GM21390 (cell line): ENCODE measurements around the gene CDRT4.

Experiments
- ATAC-seq: cut with Tn5 transposase; IDR thresholded peaks from one replicate; pipeline ENCODE4 v1.9.1; 2021; ENCODE audit not compliant: unreplicated experiment

Gene CDRT4

DNA sequence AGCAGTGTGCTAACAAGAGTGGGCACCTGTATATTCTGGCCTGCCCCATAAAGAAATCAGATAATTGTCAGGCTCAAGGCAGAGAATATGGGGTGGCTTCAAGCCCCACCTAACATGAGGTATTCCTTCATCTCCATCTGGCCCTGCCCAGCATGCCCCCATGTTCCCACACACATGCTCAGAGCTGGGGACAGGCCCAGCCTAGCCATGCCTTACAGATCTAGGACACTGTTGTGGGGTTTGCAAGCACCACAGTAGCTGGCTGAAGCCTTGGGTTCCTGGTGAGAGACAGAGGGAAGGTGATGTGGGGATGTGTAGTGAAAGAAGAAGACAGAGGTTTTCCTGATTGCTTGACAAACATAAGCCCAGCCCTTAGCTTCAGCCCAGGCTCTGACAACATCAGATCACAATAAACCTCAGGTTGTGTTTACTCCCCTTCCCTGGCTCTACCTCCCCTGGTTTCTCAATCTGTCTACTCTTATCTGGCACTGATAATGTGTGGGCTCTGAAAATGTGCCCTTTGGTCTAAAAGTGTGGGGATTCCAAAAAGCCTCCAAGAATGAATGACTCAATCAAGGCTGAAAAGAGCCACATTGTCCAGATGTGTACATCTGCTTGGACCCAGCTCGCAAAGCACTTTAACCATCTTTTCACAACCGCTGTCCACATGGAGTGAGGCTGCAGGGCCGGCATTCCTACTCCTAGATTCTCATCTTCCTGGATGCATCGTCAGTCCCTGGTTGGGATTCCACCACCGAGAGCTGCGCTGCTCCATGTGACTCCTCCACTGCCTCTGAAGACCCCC, 34.4 kb downstream of the CDRT4 start:
- ATAC-seq, result no peak

DNA sequence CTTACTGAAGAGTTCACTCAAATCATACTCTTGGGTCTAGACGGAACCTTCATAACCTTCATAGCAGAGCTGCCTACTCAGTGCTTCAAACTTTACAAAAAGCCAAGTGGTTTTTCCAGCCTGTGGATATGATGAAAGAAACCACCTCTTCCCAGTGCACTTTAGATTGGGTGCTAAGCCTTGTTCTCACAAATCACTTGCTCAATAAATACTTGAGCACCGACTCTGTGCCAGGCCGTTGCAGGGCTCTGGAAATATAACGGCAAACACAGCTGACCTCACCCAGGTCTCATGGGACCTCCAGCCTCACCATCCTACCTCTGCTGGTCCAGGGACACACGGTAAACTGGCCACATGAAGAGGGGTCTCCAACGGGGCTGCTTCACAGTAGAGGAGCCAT, 35.7 kb downstream of the CDRT4 start:
- no peak for ATAC-seq

DNA sequence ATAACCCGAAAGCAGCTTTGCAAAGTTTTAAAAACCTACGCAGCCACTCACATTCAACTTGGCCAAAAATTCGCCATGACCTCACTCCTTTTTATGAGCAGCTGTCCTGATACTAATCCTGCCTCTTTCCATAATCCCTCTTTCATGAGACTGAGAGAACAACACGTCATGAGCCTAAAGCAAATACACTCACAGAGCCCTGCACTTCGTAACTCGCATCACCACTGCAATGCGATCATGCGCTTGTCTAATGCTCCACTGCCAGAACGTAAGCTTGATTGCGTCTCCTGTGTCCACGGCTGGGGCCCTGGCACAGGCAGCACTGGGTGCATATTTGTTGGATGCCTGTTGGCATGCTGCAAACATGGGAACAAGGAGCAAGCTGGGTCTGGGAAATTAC, 36.2 kb downstream of the CDRT4 start:
- no peak for ATAC-seq

DNA sequence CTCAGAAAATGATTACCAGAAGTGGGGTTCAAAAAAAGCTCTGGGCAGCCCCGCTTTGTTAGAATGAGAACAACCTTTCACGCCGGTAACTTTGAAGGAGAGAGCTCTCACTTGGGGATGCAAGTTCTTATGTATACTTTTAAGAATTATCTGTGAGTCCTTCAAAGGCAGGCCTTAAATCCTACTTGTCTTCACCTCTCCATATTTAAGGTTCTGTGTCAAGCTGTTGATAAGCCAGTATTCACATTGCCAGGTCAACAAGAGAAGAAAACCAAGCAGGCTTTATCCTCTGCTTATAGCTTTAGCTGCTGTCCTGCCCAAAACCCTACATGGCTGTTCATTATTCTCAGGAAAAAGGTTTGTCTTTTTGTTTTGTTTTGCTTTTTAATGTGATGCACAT, 42.9 kb downstream of the CDRT4 start:
- no peak for ATAC-seq

DNA sequence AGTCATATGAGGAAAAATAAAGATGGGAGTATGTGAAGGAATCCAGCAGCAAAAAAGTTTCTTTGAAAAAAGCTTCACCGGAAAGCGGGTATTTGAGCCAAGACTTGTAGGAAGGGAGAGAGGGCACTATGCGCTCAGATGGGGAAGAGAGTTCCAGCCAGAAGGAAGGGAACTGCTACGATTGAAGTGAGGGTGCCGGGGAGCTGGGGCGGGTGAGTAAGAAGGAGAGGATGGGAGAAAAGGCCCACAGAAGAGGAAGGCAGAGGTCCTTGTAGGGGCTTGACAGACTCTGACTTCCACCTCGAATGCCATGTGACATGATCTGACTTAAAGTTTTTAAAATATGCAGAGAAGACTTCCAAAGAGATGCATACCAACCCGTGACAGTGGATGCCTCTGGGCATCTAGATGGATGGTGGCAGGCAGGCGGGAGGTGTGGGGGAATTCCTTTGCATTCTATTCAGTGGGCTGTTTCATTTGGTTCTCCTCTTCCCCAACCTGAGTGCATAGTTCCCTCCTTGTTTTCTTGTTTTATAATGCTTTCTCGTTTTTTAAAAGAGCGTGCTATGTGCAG, 44.9 kb downstream of the CDRT4 start:
- ATAC-seq, result no peak

DNA sequence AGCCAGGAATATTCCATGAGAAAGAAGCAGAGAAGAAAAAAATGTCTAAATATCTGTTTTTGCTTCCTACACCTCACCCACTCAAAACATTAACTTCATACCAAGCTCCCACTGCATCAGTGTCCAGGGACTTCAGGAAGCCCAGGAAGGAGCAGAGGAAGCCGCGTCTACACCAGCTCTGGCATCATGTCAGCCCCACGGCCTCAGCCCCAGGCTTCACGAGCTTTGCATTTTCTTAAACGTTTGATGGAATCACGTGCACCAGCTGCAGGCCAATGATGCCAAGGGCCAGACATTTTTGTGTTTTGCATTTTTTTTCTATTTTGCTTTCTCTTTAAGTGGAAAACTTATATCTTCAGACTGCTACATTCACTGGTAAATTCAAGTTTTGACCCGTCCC, 48.6 kb downstream of the CDRT4 start:
- ATAC-seq, result no peak

DNA sequence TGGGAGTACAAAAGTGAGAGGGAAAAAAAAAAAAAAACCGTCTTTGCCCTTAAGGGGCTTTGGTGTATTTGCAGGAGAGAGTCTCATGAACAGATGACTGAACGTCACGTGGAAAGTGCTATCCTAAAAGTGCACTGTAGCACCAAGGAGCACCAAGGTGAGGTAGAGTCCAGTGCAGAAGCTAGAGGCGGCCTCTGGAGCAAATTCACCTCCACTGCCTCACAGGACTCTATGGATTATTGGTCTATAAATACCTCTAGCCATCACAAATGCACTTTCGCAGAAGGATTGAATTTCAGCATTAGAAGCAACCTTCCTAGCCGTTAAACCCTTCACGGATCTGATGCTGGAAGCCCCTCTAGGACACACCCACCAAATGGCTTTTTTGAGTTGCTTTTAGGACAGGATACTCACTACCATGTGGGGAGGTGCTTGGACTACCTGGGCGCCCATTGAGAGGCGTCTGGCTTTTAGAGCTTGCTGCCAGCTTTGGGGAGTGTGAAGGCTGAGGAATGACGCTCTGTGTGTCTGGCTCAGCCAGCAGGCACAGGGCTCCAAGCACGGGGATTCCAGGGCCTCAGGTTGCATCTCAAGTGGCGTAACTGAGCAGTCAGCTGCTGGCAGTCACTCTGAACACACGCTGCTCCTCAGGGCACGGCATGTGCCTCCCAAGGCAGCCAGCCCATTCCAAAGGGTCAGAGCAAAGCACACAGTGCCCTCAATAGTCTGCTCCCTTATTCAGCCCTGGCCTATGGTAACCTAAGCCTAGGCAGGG, 52.7 kb downstream of the CDRT4 start:
- no peak for ATAC-seq

DNA sequence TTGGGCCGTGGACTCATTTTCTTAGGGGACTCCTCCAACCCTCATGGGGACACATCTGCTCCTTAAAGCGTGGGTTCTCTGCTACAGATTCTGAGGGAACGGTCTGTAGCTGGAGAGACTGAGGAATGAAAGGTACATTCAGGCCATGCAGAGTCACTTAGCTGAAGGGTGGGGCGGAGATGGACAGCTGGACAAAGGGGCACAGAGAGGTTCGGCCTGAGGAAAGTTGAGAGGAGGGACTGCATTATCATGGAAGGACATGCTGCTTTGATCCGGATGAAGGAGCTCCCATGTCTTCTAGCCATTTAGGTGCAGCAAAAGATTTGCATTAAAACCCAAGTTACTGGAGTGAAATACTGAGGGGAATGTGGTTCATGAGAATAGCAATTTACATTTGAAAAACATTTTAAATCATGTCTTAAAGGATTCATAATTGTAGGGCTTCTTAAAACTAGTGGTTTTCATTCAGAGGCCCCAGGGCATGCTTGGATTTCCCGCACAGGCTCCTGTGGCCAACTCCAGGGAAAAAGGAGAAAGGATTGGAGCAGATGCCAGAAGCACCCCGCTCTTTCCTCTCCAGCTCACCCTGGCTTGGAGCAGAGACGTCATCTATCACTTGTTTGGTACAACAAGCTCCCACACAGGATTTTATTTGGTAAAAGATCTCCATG, 54.2 kb downstream of the CDRT4 start:
- no peak for ATAC-seq

DNA sequence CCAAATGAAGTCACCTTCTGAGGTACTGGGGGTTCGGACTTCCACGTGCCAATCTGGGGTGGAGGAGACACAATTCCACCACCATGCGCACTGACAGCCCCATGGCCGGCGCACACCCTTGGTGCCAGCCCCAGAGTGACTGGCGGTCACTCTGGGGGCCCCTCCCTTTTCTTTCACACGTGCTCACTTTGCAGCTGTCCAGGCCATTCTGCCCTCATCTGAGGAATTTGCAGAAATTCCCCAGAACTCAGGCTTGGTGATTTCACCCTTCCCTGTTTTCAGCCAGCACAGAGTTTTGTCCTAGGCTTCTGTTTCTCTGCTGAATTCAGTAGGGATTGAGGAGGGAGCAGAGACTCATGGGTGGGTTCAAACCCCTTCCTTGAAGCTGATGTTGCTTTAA, 54.8 kb downstream of the CDRT4 start:
- ATAC-seq, result no peak

DNA sequence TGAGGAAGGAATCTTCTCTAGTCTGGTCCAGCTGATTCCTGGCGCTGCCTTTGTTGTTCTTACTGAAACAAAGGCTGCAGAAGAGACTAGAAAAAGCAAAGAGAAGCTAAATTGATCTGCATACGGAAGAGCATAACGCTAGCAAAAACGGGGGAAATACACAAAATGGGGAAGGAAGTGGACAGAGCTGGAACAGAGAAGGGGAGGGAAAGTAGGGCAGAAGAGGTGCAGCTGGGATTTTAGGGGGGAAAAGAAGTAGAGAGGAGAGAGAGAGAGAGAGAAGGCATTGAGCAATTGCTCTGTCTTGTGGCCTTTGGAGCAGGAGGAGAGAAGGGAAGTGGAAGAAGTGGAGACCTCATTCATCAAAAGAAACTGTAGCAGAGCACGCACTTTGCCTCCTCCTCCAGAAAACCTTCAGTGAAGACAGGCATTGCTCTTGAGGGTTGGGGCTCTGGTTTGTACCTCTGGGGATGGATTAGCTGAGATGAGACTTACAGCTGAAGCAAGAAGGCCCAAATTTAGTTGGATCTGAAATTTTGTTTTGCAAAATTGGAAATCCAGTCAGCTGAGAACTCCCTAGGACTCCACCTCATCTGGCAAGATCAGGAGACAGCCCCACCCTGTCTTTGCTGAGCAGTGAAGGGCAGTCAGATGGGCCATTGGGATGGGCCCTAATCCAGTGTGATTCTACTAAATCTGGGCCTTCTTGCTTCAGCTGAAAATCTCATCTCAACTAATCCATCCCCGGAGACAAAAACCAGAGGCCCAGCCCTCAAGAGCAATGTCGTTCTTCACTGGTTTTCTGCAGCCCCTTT, 55.8 kb downstream of the CDRT4 start:
- no peak for ATAC-seq

DNA sequence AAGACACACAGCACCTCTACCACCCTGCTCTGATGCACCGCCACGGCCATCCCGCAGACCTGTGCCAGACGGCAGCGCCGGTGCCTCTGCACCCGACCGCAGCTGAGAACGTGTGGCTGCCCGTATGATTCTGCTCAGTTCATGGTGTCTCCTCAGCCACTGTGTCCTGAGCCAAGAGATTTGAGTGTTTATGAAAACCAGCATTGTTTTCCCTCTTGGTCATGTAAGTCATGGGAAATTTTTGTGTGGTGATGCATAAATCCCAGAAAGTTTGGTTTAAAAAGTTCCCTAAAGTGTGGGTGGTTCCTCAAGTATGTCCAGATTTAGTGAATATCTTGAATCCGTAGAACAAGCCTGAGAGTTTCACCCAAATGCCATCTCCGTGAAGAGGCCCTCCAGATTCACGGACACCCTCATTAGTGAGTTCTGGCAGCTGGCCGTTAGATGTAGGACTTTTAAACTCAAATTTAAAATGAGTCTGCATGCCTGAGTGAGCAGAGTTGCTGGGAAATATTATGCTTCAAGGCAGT, 57.6 kb downstream of the CDRT4 start:
- no peak for ATAC-seq

DNA sequence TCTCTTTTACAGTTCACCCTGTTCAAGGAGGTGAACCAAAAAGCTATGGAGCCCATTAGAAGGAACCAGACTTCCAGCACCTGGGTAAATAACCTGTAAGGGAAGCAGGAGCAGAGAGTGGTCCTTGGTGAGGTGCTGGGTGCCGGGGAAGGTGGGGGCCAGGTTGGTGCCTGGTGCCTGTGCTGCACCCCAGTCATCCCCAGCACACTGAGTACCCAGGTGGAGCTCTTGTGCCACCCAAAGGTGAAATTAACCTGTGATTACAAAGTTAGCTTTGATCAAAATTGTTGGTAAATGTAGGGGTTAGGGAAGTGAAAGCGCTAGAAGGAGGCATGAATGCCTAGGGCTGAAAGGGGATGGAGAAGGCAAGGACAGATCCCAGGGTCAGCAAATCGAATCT, 58.6 kb downstream of the CDRT4 start:
- no peak for ATAC-seq

DNA sequence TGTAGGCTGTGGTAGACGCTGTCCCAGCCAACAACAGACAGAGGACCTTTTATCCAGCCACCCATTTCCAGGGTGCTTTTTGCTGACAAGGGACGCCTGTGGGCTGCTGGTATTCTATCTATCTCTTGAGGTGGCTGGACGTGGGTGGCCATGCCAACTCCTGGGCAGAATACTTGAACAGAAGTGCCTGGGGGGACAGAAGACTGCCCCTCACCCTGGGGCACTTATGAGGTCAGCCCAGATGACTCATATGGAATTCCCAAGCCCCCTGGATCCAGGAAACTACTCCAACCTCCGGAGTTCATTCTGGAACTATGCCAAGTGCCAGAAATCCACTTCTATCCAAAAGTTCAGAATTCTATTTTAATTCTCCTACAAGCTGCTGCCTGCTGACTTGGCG, 61.3 kb downstream of the CDRT4 start:
- no peak for ATAC-seq

DNA sequence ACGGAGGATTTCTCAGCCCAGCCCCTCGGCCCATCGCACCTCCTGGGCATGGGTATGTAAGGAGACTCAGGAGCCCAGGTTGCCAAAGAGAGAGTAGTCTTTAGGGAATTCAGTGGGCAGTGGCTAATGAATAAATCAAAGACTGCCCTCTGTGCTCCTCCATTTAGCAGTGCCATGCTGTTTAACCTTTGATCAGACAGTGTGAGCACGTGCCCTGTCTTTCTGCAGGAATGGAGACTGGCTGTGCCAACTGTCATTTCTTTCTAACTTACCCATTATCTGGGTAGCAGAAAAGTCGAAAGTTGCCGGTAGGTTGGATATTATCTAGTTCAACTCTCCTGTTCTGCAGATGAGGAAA, 62.4 kb downstream of the CDRT4 start:
- ATAC-seq, result no peak

DNA sequence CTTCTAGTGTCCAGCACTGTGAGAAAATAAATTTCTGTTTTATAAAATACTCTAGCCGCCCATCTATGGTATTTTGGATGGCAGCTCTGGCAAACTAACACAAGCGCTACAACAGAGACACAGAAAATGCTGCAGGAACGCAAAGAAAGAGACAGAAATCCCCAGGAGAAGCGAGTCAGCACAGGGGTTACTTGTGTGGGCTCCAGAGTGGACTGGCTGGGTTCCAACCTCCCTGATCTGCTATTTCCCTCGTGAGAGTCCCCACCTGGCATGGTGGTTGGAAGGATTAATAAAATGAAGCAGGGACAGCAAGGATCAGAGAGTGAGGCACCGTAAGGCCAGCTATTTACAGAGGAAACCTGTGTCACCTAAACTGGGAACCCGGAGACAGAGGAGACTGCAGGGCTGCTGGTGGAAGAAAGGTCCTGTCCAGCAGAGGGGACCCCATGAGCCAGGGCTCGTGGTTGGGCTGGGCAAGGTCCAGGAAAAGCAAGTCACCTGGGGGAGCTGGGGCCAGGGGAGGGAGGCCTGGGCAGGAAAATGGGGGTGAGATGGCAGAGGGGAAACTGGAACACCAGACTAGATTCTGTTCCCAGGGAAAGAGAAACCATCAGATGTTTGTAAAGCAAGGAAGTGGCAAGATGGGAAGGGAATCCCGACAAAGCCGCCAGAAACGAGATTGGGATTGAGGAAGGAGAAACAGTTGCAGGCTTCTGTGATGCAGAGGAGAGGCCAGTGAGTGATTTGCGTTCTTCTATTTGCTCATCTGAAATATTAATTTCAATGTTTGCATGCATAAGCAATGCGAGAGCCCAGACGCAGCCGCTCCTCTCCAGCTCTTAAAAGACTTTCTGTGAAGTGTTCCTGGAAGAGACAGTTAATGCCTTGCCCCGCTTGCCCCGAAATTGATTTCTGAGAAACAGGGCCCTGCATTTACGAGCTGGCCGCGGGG, 63.0 kb downstream of the CDRT4 start:
- no peak for ATAC-seq

DNA sequence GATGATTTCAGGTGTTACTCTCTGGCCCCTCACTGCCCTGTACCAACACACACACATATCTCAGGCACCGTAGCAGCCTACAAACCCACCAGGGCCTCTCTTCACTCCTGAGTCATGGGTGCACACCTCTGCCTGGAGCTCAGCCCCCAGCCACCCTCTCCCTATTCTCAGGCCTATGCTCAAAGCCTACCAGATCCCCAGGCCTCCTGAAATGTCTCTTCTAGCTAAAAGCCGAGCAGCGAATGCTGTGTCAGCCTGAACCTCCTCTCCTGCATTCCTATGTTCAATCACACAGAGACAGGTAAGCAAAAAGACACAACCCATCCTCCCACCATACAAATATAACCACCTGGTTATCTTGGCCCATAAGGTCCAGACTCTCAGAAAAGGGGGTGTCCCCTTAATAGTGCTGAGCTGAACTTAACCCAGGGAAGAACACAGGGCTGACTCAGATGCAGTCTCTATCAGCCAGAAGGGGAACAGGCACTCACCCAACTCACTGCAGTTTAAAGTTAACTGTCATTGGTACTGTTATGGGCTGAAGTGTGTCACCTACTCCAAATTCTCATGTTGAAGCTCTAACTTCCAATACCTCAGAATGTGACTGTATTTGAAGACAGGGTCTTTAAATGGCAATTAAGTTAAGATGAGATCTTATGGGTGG, 64.0 kb downstream of the CDRT4 start:
- ATAC-seq, result no peak

DNA sequence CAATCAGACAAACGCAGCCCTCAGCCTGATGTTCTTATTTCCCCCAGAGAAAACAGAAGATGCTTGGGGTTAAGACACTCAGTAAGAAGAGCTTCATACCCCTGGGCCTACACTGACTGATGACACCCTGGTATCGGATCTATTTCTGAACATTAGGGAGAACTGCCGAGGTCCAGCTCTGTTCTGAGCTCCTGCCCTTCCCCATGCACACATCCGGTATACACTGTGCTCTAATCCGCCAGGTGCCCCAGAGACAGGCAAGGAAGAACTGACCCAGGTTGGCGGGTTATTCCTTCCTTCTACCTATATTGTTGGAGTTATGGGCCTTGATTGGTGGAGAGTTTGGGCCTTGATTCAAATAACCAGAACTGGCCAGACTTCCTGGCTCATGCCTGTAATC, 68.0 kb downstream of the CDRT4 start:
- no peak for ATAC-seq

DNA sequence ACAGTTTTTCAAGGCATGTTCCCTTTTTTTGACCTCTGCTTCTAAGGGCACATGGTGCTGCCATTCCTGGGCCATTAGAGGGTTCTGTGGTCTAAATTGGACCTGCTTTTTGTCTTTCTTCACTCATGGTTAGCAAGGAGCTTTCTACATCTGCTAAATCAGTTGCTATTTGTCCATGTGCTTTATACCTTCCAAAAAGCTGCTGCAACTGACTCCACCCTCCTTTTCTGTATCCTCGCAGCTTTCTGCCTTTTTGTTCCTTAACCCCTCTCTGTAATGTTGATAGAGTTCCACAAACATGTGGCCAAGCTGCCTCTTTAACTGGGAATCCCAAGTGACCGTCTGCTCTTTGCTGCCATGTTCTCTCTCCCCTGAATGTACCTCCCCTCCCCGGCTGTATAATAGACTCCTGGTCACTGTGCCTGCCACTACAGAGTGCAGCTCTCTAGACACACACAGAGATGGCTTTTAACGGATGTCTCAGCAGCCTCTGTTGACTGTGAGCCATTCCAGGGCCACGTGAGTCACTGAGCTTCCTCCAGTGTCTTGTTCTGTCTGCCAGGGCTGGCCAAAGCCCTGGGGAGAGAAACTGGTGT, 68.6 kb downstream of the CDRT4 start:
- ATAC-seq, result no peak

DNA sequence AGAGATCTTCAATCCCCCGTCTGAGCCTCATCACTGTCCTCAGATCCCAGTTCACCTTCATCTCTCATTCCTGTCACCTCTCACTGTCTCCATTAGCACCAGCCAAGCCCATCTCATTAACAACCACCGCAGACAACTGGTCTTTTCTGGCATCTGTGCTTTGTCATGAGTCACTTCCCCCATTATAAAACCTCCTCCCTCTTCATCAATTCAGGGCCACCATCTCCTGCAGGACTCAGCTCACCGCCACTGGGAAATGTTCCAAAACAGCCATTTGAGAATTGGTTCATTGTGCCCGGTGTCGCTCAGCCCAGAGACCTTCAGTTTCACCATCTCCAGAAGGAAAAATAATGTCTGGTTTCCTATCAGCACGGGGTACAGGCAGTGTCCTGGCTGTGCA, 69.1 kb downstream of the CDRT4 start:
- no peak for ATAC-seq
